HL-60 (cell line): ENCODE results near the gene GJC1.

Experiments used
- GABPA ChIP-seq: IDR thresholded peaks from 2 replicates; pipeline ENCODE4 v1.6.1; 2012; ENCODE audit warnings: low read depth
- POLR2AphosphoS5 ChIP-seq: IDR thresholded peaks from 2 replicates; pipeline ENCODE4 v1.6.1; 2012; ENCODE audit warnings: low read depth
- REST ChIP-seq: IDR thresholded peaks from 2 replicates; pipeline ENCODE4 v1.6.1; 2012; ENCODE audit warnings: low read depth; ENCODE audit not compliant: insufficient replicate concordance
- TF ChIP-seq, protein P1 (sequence below): IDR thresholded peaks from one replicate; pipeline ENCODE4 v1.5.1; 2011; ENCODE audit warnings: low read length, control low read depth, inconsistent platforms; ENCODE audit not compliant: insufficient read depth

- TF ChIP-seq, protein P1, sequence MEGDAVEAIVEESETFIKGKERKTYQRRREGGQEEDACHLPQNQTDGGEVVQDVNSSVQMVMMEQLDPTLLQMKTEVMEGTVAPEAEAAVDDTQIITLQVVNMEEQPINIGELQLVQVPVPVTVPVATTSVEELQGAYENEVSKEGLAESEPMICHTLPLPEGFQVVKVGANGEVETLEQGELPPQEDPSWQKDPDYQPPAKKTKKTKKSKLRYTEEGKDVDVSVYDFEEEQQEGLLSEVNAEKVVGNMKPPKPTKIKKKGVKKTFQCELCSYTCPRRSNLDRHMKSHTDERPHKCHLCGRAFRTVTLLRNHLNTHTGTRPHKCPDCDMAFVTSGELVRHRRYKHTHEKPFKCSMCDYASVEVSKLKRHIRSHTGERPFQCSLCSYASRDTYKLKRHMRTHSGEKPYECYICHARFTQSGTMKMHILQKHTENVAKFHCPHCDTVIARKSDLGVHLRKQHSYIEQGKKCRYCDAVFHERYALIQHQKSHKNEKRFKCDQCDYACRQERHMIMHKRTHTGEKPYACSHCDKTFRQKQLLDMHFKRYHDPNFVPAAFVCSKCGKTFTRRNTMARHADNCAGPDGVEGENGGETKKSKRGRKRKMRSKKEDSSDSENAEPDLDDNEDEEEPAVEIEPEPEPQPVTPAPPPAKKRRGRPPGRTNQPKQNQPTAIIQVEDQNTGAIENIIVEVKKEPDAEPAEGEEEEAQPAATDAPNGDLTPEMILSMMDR: no peak
- no peak for TF ChIP-seq REST
- no peak for TF ChIP-seq POLR2AphosphoS5
- TF ChIP-seq GABPA: no peak
Measured at GRCh38 chr17:44759086-44759915, 70.8 kb downstream of the GJC1 start.
